ENCODE measurements around the gene ATG16L1.

ATG16L1 gene

GRCh38 chr2:233267516-233268245 is 16.2 kb downstream of the ATG16L1 start:
- DNase-seq (ENCODE audit: low spot score): peak; percentile 32

GRCh38 chr2:233270366-233270765 is 18.9 kb downstream of the ATG16L1 start:
- DNase-seq (ENCODE audit: low spot score): no peak
- in situ Hi-C loops (cut with MboI; ENCODE audit: low pct_unique_long_range_greater_than_20kb, low sequenced_read_pairs, unreplicated experiment): loop anchor here (25.0 kb wide), 1 partner anchor 408 kb away; the partner anchor contains the start of gene SNORC
- TF ChIP-seq CTCF (IDR thresholded peaks at IDR 0.05; ENCODE audit: extremely low read depth, insufficient read depth, missing control alignments): no peak

More at GRCh38 chr2:233267516-233268245, 16.2 kb downstream of the ATG16L1 start:
- in situ Hi-C loops (cut with MboI; ENCODE audit: low pct_unique_long_range_greater_than_20kb, low sequenced_read_pairs, unreplicated experiment): loop anchor here (25.0 kb wide), 1 partner anchor 405 kb away; the partner anchor contains the start of gene SNORC
- TF ChIP-seq CTCF (IDR thresholded peaks at IDR 0.05; ENCODE audit: extremely low read depth, insufficient read depth, missing control alignments): no peak

- in situ Hi-C loops (cut with MboI; ENCODE audit: low pct_unique_long_range_greater_than_20kb, low sequenced_read_pairs, unreplicated experiment): loop anchor here (25.0 kb wide), 1 partner anchor 409 kb away; the partner anchor contains the start of gene SNORC
- TF ChIP-seq CTCF (IDR thresholded peaks at IDR 0.05; ENCODE audit: extremely low read depth, insufficient read depth, missing control alignments): no peak
- no peak for DNase-seq (ENCODE audit: low spot score)
These were observed 19.5 kb downstream of the ATG16L1 start for GRCh38 chr2:233270951-233271350.

DNA sequence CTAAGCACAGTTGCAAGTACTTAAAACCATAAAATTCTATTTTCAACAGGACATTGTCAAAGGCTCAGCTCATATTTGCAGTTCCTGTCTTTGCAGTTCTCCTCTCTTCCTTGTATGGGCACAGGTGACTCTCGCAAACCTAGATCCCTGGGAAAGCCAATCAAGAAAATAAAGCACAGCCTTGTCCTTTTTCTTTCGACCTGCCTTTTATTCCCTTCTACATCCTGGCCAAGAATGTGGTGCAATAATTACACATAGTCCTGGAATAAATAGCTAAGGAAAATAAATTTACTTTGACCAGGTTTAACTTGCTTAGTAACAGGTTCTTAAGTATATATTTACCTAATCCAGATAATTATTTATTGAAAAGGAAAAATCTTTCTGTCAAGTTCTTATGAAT is 20.2 kb downstream of the ATG16L1 start:
- no peak for TF ChIP-seq CTCF (IDR thresholded peaks at IDR 0.05; ENCODE audit: extremely low read depth, insufficient read depth, missing control alignments)
- DNase-seq (ENCODE audit: low spot score): no peak
- in situ Hi-C loops (cut with MboI; ENCODE audit: low pct_unique_long_range_greater_than_20kb, low sequenced_read_pairs, unreplicated experiment): loop anchor here (25.0 kb wide), 1 partner anchor 409 kb away; the partner anchor contains the start of gene SNORC

- no peak for TF ChIP-seq CTCF (IDR thresholded peaks at IDR 0.05; ENCODE audit: extremely low read depth, insufficient read depth, missing control alignments)
- DNase-seq (ENCODE audit: low spot score): no peak
- in situ Hi-C loops (cut with MboI; ENCODE audit: low pct_unique_long_range_greater_than_20kb, low sequenced_read_pairs, unreplicated experiment): loop anchor here (25.0 kb wide), 1 partner anchor 411 kb away; the partner anchor contains the start of gene SNORC
These were observed 21.6 kb downstream of the ATG16L1 start for GRCh38 chr2:233273120-233273519.

- in situ Hi-C loops (cut with MboI; ENCODE audit: low pct_unique_long_range_greater_than_20kb, low sequenced_read_pairs, unreplicated experiment): no loop called here
- TF ChIP-seq CTCF (IDR thresholded peaks at IDR 0.05; ENCODE audit: extremely low read depth, insufficient read depth, missing control alignments): no peak
- no peak for DNase-seq (ENCODE audit: low spot score)
These were observed 23.8 kb downstream of the ATG16L1 start for GRCh38 chr2:233275223-233275622.

All from GM13977 (cell line).